Nucleus accumbens (tissue), 56 donors: ENCODE data around the gene CACHD1.
"Not testable (repeated sequence)": the region's sequence is repeated elsewhere in the genome, so short reads cannot be mapped to it uniquely, and the experiment has no call there.

Experiments used
- DNase-seq, 56 donors: peaks; one replicate each; lab custom pipeline; 2025; lab: John Stamatoyannopoulos, UW

The CACHD1 gene

GRCh38 chr1:64740687-64741086 lies 270.8 kb downstream of the CACHD1 start:
- not testable (repeated sequence) for DNase-seq
